Mucosa of rectum (tissue), 2 donors: Measurements from ENCODE around the gene TYK2.
"Not testable (repeated sequence)": the region's sequence is repeated elsewhere in the genome, so short reads cannot be mapped to it uniquely, and the experiment has no call there.

Experiments
- H3K27ac ChIP-seq, 2 donors: one replicate each; pipeline ENCODE4 v1.7.0; 2013; ENCODE audit warnings: inconsistent platforms in 2 of 2, low read depth in 2 of 2, low read length in 2 of 2
- H3K27me3 ChIP-seq, 2 donors: one replicate each; pipeline ENCODE4 v1.7.0; 2013; ENCODE audit warnings: low read length in 2 of 2; ENCODE audit not compliant: control insufficient read depth in 2 of 2, insufficient read depth in 2 of 2
- H3K36me3 ChIP-seq, 2 donors: one replicate each; pipeline ENCODE4 v1.7.0; 2013; ENCODE audit warnings: low read length in 2 of 2; ENCODE audit not compliant: control insufficient read depth in 2 of 2, insufficient read depth in 2 of 2
- H3K4me1 ChIP-seq, 2 donors: one replicate each; pipeline ENCODE4 v1.7.0; 2013; ENCODE audit warnings: low read length in 2 of 2, mild to moderate bottlenecking in 1 of 2; ENCODE audit not compliant: control insufficient read depth in 2 of 2, insufficient read depth in 2 of 2
- H3K4me3 ChIP-seq, 2 donors: one replicate each; pipeline ENCODE4 v1.7.0; 2013; ENCODE audit warnings: low read length in 2 of 2
- H3K9ac ChIP-seq, 2 donors: one replicate each; pipeline ENCODE4 v1.7.0; 2013; ENCODE audit warnings: low read length in 2 of 2, low read depth in 1 of 2, mild to moderate bottlenecking in 1 of 2
- H3K9me3 ChIP-seq, 2 donors: one replicate each; pipeline ENCODE4 v1.7.0; 2013; ENCODE audit warnings: low read length in 2 of 2; ENCODE audit not compliant: control insufficient read depth in 2 of 2
- donor health status: healthy.
- donor health status: Normal muscosa, but diverticular disease.

The TYK2 gene

GRCh38 chr19:10419200-10419645 is 38.9 kb upstream of the TYK2 start:
- Histone ChIP-seq H3K36me3 (no peaks in the 10 kb centered on the region), H3K9me3 (no peaks in the 10 kb centered on the region), H3K27ac (no peak overlapping the region), H3K4me1 (peaks cover 13 to 17% of the 10 kb centered on the region in 2 donors), H3K9ac (no peak overlapping the region), H3K27me3 (peaks cover 47 to 61% of the 10 kb centered on the region in 2 donors), H3K4me3 (no peak overlapping the region)

- peaks cover 47 to 59% of the 10 kb centered on the region in 2 donors for H3K27me3 ChIP-seq
- no peaks in the 10 kb centered on the region for H3K9me3 ChIP-seq
- H3K9ac ChIP-seq = no peak overlapping the region
- H3K36me3 ChIP-seq = no peaks in the 10 kb centered on the region
- no peak overlapping the region for H3K27ac ChIP-seq
- peaks cover 9 to 17% of the 10 kb centered on the region in 2 donors for H3K4me1 ChIP-seq
- H3K4me3 ChIP-seq = no peak overlapping the region
These were observed 38.3 kb upstream of the TYK2 start for GRCh38 chr19:10418485-10419199.

GRCh38 chr19:10418235-10418484 is 37.8 kb upstream of the TYK2 start:
- Histone ChIP-seq H3K4me1 (peaks cover 7 to 17% of the 10 kb centered on the region in 2 donors), H3K27ac (no peak overlapping the region), H3K4me3 (no peak overlapping the region), H3K27me3 (peaks cover 47 to 55% of the 10 kb centered on the region in 2 donors), H3K36me3 (no peaks in the 10 kb centered on the region), H3K9me3 (no peaks in the 10 kb centered on the region), H3K9ac (no peak overlapping the region)

GRCh38 chr19:10417541-10418234 is 37.3 kb upstream of the TYK2 start:
- no peak overlapping the region for H3K4me3 ChIP-seq
- no peaks in the 10 kb centered on the region for H3K9me3 ChIP-seq
- no peak overlapping the region for H3K9ac ChIP-seq
- H3K36me3 ChIP-seq = no peaks in the 10 kb centered on the region
- no peak overlapping the region for H3K27ac ChIP-seq
- peaks cover 44 to 54% of the 10 kb centered on the region in 2 donors for H3K27me3 ChIP-seq
- H3K4me1 ChIP-seq = peaks cover 7 to 17% of the 10 kb centered on the region in 2 donors

GRCh38 chr19:10416380-10417257 is 36.2 kb upstream of the TYK2 start:
- Histone ChIP-seq H3K9ac (peak overlapping the region in 1 of 2 donors; percentile 55), H3K4me3 (peak overlapping the region; percentile 59 to 69), H3K36me3 (no peaks in the 10 kb centered on the region), H3K9me3 (no peaks in the 10 kb centered on the region), H3K27me3 (peaks cover 36 to 46% of the 10 kb centered on the region in 2 donors), H3K4me1 (peaks cover 7 to 17% of the 10 kb centered on the region in 2 donors), H3K27ac (peak overlapping the region; percentile 61 to 63)

GRCh38 chr19:10416083-10416379 is 35.7 kb upstream of the TYK2 start:
- Histone ChIP-seq H3K9ac (peak overlapping the region in 1 of 2 donors; percentile 55), H3K4me3 (peak overlapping the region; percentile 59 to 69), H3K27ac (peak overlapping the region in 1 of 2 donors; percentile 63), H3K36me3 (no peaks in the 10 kb centered on the region), H3K9me3 (no peaks in the 10 kb centered on the region), H3K4me1 (peaks cover 7 to 17% of the 10 kb centered on the region in 2 donors), H3K27me3 (peaks cover 31 to 40% of the 10 kb centered on the region in 2 donors)

GRCh38 chr19:10412257-10412977 is 32.0 kb upstream of the TYK2 start:
- peaks cover 5 to 6% of the 10 kb centered on the region in 2 donors for H3K4me1 ChIP-seq
- no peaks in the 10 kb centered on the region for H3K36me3 ChIP-seq
- no peaks in the 10 kb centered on the region for H3K9me3 ChIP-seq
- no peak overlapping the region for H3K4me3 ChIP-seq
- peaks cover 5 to 19% of the 10 kb centered on the region in 2 donors for H3K27me3 ChIP-seq
- peak overlapping the region in 1 of 2 donors; percentile 24 for H3K9ac ChIP-seq
- peak overlapping the region; percentile 26 to 71 for H3K27ac ChIP-seq

GRCh38 chr19:10411224-10411623 is 30.9 kb upstream of the TYK2 start:
- not testable (repeated sequence) for H3K4me1 ChIP-seq, H3K36me3 ChIP-seq, H3K9ac ChIP-seq, H3K4me3 ChIP-seq, H3K9me3 ChIP-seq
- Histone ChIP-seq H3K27me3 (peaks cover 0 to 16% of the 10 kb centered on the region in 2 donors), H3K27ac (peak overlapping the region in 1 of 2 donors; percentile 38)

- H3K27ac ChIP-seq = peak overlapping the region; percentile 46 to 71
- H3K27me3 ChIP-seq = peaks cover 12 to 18% of the 10 kb centered on the region in 2 donors
- peak overlapping the region in 1 of 2 donors; percentile 54 for H3K4me3 ChIP-seq
- no peak overlapping the region for H3K9ac ChIP-seq
- H3K9me3 ChIP-seq = no peaks in the 10 kb centered on the region
- peaks cover 8 to 9% of the 10 kb centered on the region in 2 donors for H3K4me1 ChIP-seq
- H3K36me3 ChIP-seq = no peaks in the 10 kb centered on the region
These were observed 28.3 kb upstream of the TYK2 start for GRCh38 chr19:10408511-10409283.
